HL-60/S4 (cell line): ENCODE data around the gene PAH.

Source experiments
- in situ Hi-C: fragments of 300-500 bp; cut with MboI; formaldehyde crosslinking; loops from 2 replicates; pipeline ENCODE4 v1.14.3; 2022; ENCODE audit warnings: low sequenced_read_pairs

Gene PAH

DNA sequence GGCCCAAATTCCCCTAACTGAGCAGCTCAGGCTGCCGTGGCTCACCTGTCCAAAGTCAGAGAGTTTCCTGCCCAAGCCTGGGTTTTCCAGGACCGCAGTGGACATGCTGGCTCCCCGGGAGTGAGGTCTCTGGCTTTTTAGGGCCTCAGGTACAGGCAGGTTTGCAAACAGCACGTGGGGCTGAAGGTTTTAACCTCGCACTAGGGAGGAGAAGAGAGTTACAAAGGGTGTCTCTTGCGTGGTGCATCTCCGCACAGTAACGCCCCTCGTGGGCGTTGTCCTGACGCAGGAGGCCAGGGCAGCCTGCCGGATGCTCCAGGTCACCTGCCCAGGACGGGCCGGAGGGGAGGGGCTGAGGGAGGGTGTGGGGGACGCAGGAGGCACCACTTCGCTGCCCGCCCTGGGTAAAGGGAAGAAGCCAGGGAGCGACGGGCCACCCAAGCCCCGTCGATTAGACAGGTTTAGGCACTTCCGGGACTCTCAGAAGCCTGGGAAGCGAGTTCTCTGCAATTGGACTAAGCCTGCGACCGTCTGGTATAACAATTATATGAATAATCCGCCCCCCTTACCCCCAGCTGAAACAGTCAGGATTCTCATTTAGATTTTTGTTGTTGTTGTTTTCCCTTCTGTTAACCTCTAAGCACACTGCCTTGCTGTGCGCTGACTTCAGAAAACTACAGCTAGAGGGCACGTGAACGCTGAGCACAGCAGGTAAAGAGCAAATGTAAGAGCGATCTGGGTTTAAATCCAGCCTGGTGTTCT, at the start of gene PAH:
Gene PAH (minus strand): TSS at position 219 of the 762 bp plus-strand sequence. CDS start 114 bp downstream, at position 105.
- in situ Hi-C loops = no loop called here

DNA sequence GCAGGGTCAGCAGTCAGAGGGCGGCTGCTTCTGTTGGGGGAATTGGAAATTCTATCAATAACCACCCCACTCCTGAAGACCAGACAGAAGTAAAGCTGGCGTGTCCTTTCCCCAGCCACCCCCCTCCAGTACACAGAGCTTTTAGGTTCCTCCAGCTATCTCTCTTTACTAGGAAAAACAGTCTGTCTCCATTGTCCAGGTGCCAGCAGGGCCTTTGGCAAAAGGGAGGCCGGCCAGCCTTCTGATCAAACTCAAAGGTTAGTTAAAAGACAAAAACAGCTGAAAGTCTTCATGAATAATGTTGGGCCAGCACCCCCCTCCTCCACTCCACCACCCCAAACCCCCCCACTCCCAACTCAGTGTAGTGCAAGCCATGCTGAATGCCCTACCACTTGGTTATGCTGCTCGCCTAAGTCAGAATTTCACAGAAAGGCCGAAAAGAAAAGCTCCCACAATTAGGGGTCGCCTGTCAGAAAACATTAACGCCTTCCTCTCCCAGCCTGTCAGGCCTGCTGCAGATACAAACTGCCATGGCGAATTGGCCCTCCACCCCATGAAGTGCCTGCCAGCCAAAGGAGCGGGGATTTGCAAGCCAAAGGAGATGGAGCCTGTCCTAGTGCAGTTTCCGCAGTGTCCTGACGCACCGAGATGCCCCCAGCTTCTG, 49.3 kb upstream of the PAH start:
- in situ Hi-C loops = no loop called here

DNA sequence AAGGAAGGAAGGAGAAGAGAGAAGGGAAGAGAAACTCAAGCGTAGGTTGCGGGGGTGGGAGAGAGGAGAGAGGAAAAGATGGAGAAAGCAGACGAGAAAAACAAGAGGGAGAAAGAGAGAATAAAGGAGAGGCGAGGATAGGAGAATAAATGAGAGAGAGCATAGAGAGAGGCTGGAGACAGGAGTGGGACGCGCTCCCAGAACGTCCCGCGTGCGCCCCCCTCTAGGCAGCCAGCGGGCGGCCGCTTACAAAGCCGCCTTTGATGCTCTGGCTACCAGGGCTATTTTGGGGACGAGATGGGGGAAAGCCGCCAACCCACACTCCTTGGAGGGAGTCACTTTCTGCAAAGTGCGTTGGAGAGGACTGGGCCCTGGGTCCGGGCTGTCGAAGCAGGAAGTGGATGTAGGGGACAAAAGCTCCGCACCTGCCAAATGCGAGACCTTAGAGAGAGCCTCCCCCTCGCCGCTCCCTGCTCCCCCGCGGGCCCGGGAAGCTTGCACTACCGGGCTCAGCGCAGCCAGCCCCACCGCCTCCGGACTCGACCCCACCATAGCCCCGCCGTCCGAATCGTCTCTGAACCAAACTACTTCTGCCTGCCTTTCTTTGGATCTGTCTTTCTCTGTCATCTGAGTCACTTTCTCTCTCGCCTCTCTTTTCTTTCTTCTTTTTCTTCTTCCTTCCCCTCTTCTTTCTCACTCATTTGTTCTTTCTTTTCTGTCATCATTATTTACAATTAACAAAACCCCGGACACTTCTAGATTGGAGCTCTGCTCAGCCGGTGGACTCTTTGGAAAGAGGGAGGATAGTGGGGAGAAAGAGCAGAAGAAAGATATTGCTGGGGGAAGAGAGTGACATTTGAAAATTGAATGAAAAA, 48.5 kb upstream of the PAH start:
- in situ Hi-C loops = no loop called here

DNA sequence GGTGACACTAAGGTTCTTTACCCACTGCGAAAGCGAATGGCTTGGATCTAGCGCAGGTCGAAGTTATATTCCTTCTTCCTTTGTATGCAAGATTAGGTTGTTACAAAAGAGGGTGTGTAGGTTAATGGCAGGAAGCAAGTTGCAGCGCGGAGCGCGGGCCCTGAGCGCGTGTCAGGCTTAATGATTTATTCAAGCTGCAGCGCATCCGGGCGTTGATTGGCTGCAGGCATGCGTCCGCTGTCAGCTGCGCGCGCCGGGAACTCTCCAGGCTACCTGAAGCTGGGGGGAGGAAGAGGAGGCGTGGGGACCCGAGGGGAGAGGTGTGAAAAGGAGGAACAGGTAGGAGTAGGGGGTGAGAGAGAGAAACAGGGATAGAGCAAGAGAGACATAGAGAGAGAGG, 47.8 kb upstream of the PAH start:
- in situ Hi-C loops = no loop called here

DNA sequence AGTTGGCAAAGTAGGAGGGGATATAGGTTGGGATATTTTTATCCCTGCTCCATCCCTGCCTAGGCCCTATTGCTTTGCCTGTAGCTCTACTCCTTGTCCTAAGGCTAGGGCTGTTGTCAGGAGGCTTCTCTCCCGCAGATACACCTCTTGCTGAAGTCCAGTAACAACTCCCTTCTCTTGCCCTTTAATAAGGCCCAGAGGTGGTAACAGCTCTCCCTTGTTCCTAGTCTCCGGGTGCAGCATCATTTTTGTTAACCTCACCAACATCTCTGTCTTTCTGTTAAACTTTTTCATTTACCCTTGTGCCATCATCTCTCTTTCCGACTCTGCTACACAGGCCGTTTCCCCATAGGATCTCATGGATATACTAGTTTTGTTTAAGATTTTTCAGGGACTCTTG, 46.8 kb upstream of the PAH start:
- in situ Hi-C loops = no loop called here

DNA sequence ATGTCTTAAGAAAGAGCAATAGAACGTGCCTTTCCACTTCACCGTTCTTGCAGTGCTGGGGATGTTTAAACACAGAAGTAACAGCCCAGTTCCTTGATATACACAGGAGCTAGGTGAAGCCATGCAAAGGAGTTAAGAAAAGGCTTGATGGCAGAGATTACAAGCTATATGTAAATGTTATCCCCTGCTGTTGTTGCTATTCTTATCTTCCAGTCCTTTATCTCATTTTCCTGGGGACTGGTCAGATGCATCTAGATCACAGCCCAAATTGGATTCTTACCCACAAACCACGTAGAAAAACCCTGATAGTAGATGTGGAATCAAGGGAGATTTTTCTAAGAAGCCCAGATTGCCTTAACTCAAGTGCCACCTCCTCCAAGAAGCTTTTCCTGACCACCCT, 45.9 kb upstream of the PAH start:
- in situ Hi-C loops = no loop called here

DNA sequence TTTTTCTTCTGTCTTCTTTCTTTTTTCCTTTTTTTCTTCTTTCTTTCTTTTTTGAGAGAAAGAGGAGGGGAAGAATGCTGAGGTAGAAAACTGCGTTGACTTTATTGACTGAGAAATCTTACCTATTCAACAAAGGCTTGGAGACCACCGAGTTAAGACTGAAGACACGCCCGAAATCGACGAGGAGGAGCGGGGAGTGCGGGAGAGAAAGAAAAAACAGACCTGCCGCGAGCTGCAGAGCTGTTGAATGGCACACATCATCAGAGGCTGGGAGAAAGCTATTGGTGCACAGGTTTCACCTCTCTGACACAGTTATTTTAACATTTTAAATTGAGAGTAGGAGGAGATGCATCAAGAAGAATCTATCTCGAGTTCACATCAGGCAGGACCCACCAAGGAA, 45.5 kb upstream of the PAH start:
- in situ Hi-C loops = no loop called here

DNA sequence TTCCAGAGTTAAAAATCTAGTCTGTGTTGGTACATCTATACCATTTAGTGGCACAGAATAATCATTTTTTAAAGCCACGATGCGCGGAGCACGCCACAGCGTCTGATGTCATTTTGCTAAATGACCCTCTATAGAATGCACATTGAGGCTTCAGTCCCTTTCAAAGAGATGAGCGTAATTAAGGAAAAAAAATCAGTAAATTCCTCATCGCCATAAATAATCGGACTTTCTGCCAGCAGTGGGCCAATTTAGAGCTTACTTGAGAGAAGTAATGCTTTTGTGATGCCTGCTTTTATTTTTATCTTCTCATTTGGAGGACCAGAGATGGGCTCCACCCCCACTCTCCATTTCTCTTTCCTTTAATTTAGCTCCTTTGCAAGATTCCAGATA, 44.4 kb upstream of the PAH start:
- in situ Hi-C loops = no loop called here

DNA sequence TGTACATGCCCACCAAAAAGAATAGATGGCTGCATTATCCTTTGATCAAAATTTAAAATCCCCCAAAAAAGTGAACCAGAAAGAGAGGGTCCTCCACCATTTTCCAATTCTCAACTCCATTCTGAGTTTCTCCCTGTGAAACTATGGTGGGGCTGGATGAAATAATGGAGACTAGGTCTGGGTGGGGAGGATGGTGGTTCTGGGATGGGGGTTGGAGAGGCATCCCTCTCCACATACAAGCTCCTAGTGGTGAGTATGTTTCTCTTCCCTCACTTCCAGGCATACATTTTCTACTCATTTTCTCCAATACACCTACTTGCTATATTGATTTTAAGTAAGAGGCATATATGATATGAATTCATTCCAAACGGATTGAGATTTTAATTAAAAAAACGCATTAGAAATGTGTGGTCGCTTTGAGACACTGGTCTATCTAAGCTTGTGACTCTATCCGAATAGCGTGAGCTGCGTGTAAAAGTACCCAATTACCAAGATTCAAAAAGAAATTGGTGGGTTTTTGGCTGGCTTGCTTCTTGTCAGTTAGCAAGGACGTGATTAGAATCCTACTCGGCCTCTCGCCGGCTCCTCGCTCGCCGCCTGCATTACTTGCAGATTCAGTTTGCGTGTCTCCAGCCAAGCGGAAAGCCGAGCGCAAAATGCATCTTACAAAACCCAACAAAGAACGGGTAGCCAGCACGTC, 43.9 kb upstream of the PAH start:
- in situ Hi-C loops = no loop called here

DNA sequence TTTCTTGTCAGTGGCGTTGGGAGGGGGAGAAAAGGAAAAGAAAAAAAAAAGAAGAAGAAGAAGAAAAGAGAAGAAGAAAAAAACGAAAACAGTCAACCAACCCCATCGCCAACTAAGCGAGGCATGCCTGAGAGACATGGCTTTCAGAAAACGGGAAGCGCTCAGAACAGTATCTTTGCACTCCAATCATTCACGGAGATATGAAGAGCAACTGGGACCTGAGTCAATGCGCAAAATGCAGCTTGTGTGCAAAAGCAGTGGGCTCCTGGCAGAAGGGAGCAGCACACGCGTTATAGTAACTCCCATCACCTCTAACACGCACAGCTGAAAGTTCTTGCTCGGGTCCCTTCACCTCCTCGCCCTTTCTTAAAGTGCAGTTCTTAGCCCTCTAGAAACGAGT, 42.3 kb upstream of the PAH start:
- in situ Hi-C loops = no loop called here

DNA sequence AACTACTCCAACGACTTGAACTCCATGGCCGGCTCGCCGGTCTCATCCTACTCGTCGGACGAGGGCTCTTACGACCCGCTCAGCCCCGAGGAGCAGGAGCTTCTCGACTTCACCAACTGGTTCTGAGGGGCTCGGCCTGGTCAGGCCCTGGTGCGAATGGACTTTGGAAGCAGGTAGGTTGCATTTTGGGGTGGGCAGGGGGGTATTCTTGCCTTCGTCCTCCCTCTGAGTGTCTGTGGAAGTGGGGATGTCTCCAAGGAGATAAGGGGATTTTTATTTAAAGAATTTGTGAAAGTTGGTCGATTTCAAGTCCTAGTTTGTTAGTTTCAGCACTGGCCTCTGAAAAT, 41.8 kb upstream of the PAH start:
- in situ Hi-C loops = no loop called here

DNA sequence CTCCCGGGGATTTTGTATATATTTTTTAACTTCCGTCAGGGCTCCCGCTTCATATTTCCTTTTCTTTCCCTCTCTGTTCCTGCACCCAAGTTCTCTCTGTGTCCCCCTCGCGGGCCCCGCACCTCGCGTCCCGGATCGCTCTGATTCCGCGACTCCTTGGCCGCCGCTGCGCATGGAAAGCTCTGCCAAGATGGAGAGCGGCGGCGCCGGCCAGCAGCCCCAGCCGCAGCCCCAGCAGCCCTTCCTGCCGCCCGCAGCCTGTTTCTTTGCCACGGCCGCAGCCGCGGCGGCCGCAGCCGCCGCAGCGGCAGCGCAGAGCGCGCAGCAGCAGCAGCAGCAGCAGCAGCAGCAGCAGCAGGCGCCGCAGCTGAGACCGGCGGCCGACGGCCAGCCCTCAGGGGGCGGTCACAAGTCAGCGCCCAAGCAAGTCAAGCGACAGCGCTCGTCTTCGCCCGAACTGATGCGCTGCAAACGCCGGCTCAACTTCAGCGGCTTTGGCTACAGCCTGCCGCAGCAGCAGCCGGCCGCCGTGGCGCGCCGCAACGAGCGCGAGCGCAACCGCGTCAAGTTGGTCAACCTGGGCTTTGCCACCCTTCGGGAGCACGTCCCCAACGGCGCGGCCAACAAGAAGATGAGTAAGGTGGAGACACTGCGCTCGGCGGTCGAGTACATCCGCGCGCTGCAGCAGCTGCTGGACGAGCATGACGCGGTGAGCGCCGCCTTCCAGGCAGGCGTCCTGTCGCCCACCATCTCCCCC, 41.2 kb upstream of the PAH start:
- in situ Hi-C loops = no loop called here

DNA sequence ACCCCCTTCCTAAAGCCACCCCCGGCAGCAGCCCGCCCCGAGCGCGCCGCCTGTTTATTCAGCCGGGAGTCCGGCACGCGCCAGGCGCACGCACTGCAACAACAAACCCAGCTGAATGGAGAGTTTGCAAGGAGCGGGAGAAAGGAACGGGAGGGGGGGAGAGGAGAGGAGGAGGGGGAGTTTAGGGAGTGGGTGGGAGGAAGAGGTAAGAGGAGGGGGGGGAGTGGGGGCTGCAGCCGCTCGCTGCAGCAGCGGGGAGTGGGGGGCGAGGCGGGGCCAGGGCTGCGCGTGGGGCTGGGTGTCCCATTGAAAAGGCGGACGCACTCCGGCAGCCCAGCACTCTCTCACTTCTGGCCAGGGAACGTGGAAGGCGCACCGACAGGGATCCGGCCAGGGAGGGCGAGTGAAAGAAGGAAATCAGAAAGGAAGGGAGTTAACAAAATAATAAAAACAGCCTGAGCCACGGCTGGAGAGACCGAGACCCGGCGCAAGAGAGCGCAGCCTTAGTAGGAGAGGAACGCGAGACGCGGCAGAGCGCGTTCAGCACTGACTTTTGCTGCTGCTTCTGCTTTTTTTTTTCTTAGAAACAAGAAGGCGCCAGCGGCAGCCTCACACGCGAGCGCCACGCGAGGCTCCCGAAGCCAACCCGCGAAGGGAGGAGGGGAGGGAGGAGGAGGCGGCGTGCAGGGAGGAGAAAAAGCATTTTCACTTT, 40.5 kb upstream of the PAH start, which contains the start of gene ASCL1:
Gene ASCL1 (plus strand): TSS at position 336 of the 712 bp plus-strand sequence. CDS start 571 bp downstream, outside the sequence.
- in situ Hi-C loops = no loop called here

DNA sequence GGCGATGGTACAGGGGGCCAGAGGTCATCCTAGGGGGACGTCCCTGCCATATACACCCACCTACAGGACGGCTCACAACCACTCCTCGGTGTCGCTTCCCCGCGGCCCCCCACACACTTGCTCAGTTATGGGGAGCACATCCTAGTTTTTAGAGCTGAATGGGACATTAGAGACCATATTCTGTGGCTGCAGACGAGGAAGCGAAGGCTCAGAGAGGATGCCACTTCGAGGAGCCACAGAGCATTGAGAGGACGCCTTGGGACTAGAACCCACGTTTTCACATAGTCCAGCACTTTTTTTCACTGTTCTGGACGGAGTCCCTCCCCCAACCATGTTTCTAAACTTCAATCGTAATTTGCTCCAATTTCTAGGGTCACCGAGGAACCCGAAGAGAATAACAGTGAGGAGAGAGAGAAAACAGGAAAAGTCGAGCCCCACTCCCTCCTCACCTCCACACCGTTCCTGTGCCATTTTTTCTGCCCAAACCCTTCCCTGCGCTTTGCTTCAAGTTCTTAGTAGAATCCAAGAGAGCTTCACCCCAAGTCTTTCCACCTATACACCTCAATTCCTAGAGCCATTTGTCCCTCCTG, 39.8 kb upstream of the PAH start:
- in situ Hi-C loops = no loop called here

DNA sequence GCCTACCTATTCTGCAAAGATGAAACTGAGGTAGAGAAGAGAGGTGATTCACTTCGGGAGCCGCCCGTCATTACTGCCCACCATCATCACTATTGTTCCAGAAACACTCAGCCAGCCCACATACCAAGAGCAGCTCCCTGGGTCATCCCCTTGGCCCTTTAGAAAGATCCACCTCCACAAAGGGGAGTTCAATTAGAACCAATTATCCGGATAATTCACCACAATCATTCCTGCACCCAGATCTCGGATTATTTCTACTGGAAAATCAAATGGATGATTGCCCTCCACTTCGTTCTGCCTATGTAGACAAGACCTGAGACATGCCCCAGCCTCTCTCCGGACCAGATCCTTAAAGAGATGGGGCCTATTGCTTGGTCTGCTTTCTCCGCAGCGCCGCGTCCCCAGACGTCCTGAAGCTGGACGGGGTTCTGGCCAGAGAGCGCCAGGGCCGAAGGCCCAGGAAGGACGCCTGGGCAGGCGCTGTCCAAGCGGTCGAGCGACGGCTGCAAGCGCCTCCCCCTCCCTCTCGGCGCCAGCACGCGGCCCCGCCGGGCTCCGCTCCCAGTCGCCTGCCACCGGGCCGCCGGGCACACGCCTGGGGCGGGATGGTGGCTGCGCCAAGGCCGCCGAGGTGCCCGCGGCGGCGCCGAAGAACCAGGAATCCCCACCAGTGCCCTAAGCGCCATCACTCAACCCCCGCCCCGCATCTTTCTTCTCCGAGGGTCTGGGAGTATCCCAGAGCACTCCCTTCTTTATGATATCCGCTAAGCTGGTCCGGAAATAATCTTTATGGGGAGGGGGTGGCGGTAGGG, 39.1 kb upstream of the PAH start:
- in situ Hi-C loops = no loop called here

DNA sequence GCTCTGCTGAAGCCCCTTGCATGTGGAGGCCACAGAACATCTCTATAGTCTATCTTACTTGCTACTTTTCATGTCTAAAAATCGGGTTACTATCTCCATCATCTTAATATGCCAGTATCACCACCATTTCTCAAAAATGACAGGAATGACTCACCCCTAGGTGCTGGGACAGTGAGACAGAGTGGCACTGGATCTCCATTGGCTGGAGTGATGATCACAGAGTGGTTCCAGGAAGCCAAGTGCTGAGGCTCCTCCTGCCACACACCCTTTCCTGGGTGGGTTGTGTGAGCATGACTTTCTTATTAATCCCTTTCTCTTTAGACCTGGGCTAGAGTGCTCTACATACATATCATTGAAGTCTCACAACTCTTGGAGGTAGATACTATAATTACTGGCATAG, 37.1 kb upstream of the PAH start:
- in situ Hi-C loops = no loop called here

DNA sequence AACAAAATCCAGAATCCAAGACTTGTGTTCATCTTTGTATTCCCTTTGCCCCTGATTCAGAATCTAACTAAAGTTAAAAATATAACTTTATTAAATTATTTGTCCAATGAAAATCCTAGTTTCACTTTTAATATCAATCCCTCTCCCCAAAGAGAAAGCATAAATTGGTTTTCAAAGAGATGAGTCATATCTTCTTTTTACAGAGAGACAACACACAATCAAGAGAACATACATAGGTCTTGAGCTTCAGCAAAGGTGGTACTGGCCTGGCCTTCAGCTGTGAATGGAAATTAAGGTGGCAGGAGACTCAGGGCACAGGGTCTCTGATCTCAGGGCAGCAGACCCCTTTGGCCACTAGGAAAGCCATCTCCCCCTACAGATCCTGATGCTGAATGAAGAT, 36.2 kb upstream of the PAH start:
- in situ Hi-C loops = no loop called here

DNA sequence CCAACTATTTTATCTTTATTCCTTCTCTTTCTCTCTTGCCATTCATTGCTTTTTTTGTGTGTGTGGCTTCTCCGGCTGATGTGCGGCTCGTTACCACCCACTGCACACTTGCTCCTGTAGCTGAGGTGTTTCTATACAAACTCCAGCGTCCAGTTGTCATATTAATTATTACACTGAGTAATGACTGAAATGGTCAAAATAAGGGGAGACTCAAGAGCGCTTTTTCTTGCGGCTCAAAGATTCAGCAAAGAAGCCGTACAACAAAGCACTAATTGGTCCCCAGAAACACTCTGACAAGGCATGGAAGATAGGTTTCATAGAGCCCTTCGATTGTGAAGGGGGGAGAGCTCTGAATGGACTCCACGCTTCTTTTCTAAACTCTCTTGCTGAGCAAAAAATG, 34.8 kb upstream of the PAH start:
- in situ Hi-C loops = no loop called here
